Stimulated activated CD4-positive, alpha-beta T cell treated with anti-CD3 and anti-CD28 coated beads, Interleukin-4, amount 100 ng/mL, for 4 hours (primary cell): ENCODE data around the gene BCL7A.

ENCODE experiments used
- DNase-seq, 2 experiments: peaks; one replicate each; pipeline ENCODE4 v3.0.0-alpha.2; 2020

Gene BCL7A

DNA sequence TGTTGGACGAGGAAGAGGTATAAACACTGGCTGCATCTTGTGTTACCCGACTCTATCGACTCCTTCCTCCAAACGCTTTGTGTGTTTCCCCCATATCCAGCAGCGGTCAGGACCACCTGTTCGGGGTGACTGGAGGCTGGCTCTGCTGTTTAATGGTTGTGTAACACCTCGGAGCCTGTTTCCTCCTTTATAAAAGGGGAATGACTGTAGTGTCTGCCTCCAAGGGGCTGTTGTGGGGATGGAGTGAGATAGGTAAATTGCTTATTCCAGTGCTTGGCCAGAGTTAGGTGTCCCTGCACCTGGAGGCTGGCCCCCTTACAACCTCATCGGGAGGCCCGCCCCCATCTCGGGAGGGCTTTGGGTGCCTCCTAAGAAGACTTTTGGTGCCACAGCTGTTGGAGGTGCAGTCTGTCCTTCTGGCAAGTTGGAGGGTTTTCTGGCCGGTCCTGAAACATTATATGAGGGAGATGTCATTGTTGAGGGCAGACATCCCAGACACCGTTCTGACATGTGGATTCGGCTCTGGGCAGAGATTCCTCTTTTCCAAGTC is 57.9 kb downstream of the BCL7A start:
- DNase-seq: no peak

DNA sequence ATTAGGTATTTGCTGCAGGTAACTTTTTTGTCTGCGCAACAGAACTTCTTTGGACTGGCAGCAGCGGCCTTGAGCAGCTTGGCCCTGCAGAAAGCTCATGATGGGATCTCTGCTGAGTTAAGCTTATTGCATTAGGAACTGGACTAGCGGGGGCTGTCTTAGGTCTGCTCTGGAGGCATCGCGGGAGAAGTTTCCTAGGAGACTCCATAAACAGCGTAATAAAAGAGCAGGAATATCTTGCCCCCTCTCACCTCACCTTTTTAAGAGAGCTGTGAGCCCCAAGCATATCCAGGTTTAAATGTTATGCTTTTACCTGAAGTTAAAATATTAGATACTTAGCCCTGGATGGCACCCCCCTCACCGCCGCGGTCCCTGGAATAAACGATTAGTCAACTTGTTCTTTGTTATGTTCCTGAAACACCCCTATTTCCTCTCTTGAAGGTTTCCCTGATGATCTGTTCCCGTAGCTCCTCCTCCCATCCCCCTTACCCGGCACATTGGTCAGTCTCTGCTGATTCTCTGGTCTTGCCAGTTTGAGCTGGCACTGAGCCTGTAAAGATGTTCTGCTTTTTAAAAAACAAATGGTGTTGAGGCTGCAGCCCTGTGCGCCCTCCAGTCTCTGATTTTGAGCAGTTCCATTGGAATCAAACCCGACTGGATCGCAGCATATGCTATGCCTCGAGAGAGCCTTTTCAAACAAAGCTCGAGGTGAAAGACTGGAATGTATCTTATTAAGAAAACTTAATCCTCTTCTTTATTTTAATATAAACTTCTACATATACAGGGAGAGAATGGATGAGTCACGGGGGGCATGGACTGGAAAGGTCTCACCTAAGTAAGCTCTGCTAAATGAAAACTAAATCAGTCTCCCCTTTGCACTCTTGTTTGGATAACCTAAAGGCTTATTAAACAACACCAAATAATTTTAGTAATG is 58.7 kb downstream of the BCL7A start:
- no peak for DNase-seq

DNA sequence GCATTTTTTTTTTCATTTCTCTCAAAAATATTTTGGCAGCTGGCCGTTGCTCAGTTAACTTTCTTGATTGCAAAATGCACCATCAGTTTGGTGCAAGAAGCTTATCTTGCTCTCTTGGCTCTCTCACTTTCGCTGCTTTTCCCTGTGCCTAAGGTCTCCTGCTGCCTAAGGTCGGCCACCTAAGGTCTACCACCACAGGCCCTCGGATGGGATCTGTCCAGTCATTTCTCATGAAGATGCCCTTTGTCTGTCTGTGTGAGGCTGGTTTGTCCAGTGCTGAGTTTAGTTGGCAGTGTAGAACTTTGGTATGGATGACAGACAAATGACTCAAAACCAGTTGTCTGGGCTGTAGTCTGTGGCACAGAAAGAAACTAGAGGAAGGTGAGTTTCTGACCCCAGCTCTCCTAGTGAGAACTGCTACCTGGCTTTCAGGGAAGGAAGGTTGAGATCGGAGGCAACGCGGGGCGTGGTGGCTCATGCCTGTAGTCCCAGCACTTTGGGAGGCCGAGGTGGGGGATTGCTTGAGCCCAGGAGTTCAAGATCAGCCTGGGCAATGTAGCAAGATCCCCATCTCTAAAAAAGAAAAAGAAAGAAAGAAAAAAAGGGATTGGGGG is 59.5 kb downstream of the BCL7A start:
- no peak for DNase-seq

DNA sequence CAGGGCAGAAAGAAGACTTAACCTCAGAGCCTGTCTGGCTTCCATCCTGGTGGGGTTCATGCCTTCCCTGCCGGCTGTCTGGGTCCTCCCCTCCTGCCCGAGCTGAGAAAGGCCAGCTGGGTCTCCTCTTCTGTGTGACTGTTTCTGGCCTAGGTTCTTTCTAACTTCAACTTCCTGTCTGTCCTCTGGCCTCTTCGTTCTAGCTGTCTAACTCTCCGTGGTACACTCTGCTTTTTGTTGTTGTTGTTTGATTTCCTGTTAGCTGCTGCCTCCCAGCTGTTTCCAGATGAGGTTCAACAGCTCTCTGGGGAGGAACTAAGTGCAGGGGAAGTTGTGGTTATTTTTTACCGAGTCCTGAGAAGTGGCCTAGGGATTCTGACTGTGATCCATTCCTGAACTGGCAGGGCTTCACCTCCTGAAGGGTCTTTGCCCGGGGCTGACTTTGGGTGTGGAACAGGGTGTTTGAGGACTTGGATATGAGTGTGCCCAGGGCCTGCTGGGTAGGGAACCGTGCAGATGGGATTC is 60.1 kb downstream of the BCL7A start:
- DNase-seq: no peak

DNA sequence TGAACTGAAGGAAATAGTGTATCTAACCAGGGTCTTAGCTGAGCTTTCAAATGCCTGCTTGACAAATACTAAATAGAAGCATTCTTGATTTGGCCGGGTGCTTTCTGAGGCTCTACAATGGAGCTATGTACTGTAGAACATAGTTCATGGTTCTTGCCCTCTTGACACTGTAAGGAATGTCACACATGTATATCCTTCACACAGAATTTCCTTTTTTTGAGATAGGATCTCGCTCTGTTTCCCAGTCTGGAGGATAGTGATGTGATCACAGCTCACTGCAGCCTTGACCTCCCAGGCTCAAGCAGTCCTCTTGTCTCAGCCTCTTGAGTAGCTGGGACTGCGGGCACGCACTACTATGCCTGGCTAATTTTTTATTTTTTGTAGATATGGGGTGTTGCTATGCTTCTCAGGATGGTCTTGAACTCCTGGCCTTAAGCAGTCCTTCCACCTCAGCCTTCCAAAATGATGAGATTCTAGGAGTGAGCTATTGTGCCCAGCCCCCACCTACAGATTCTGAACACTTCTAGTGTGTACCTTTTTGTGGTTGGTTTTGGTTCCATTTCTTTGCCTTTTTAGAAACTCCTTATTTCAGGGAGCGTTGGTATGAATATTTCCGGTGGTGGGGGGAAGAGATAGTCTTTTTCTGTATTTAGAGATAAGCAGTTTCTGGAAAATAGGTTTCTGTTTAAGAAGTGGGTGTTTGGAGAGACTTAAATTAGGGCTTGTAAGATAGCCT is 61.1 kb downstream of the BCL7A start:
- no peak for DNase-seq

DNA sequence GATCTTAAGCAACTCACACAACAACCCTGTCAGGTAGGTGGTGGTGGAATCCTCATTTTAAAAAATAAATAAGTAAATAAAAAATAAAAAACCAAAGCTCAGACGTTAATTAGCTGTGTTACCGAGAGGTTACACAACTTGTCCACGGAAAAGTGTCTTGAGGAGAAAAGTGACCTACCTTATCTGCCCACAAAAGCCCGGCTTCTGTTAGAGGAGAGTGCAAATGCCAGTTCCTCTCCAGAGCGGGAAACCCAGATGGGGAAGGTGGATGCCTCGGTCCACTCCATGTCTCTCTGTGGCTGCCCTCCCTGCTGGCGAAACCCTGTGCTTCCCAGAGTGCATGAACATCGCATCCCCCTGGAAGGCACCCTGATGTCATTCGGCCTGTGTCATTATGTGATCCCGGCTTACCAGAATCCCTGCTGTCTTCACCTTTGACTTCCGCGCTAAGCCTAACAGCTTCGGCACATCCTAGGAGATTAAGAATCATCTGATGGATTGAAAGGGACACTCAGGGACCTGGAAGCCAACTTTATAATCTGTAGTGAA is 63.2 kb downstream of the BCL7A start:
- no peak for DNase-seq

DNA sequence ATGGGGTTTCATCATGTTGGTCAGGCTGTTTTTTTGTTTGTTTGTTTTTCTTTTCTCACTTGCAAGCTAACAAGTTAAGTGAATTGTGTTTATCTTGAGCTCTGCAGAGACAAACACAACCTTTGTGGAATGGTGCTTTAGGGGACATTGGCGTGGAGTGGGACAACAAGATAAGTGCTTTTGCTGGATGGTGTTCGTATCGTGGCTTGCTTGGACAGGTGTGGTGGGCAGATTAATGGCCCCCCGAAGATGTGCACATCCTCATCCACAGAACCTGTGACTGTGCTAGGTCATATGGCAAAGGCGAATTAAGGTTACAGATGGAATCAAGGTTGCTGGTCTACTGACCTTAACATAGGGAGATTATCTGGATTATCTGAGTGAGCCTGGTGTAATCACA is 63.9 kb downstream of the BCL7A start:
- DNase-seq: no peak

DNA sequence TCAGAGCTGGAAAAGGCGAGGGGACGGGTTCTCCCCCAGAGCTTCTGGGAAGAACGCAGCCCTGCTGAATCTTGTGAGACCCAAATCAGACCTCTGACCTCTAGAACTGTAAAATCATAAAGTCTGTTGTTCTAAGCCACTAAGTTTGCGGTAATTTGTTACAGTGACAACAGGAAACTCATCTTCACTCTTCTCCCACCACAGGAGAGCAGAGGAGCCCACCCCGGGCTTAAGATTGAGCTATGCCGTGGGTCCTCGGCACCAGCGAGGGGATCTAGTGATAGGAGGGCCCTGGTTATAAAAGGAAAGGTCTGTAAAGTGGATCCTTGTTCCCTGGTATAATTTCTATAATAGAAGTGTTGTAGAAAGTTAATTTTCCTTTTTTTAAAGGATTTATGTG is 64.4 kb downstream of the BCL7A start:
- DNase-seq: no peak

DNA sequence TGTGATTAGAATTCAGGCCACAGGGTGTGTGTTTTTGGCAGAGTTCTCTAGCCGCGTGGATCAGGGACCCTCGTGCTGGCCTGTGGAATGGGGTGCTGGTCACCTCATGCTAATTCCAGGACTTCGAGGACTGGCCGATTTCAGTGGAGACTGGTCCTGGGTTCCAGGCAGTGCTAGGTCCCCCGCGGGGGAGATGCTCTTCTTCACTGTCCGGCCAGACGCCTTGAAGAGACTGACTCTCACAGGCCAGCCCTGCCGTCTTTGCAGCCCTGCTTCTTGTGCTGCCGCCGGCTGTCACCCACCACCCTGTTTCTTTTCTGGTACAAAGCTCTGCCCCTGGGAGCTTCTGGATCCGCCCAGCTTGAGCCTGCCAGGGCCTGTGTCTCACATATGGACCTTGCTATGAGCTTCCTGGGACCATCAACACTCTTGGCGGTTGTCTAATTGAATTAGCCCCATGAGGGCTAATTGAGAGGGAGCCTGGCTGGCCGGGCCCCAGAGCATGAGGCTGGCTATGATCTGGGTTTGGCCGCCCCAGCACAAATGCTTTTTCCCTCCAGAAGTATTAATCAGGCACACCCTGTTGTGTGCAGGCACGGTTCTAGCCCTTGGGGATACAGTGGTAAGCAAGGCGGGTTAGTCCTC is 65.1 kb downstream of the BCL7A start:
- no peak for DNase-seq

DNA sequence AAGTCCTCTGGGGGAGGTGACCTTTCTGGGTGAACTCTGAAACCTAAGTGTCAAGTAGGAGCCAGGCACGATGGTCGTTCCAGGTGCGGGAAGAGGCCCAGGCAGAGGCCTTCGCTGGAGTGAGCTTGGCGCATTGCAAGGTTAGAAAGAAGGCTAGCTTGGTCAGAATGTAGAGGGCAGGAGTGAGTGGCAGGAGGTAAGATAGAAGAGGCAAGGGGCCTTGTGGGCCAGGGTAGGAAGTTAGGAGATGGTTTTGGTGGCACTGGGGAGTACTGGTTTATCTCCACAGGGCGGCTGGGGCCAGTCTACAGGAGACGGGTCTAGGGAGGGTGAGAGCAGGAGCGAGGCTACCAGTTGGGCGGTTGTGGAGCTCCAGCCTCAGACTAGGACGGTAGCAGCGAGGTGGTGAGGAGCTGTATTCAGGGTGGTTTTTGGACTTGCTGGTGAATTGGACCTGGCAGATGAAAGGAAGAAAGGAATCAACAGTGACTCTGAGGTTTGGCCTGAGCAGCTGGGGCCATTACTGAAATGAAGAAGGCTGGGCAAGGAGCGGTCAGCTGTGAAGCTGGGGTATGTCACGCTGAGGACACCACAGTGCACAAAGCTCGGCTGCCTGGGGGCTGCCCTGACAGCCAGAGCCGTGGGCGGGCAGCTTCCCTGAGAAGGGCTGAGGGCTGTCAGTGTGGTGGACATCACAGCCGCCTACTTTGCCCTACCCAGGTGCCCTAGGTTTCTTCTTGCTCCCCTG is 65.9 kb downstream of the BCL7A start:
- DNase-seq: no peak

DNA sequence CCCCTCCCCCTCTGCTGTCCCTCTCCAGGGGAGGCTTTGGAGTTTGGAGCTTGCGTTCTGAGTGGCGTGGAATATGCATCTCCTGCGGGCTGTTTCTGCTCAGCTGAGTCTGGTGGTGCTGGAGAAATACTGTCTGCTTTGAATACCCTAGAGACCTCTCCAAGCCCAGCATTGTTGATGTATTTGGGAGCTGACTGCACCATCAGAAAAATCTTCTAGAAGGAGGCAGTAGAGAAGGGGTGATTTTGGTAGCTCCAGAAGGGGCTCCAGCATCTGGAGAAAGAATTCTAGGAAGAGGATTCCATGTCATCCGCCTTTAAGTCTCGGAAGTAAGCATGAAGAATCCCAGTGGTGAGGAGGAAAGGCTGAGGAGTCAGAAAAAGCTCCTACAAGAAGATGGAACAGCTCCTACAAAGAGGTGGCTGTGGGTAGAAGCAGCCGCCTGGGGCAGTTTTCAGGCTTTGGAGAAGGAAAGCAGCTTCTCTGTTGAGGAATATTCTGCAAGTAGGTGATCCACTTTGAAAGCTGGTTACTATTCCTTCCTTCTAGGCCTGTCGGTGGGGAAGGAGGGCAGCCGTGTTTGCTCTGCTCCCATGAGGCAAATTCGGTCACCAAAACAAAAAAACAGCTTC is 66.6 kb downstream of the BCL7A start:
- DNase-seq: no peak

DNA sequence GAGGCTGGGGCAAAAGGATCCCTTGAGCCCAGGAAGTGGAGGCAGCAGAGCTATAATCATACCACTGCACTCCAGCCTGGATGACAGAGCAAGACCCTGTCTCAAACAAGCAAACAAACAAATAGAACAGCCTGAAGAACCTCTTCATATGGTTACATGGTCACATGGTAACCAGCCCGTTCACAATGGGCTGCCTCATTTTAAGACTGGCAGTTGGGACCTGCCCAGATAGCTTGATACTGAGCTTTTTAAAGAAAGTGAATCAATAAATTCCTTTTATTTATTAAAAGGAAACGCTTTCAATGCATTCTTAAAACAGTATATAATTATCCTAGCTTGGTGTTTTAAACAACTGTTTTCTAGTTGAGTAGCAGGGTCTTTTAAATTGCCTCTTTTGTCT is 67.4 kb downstream of the BCL7A start:
- no peak for DNase-seq

DNA sequence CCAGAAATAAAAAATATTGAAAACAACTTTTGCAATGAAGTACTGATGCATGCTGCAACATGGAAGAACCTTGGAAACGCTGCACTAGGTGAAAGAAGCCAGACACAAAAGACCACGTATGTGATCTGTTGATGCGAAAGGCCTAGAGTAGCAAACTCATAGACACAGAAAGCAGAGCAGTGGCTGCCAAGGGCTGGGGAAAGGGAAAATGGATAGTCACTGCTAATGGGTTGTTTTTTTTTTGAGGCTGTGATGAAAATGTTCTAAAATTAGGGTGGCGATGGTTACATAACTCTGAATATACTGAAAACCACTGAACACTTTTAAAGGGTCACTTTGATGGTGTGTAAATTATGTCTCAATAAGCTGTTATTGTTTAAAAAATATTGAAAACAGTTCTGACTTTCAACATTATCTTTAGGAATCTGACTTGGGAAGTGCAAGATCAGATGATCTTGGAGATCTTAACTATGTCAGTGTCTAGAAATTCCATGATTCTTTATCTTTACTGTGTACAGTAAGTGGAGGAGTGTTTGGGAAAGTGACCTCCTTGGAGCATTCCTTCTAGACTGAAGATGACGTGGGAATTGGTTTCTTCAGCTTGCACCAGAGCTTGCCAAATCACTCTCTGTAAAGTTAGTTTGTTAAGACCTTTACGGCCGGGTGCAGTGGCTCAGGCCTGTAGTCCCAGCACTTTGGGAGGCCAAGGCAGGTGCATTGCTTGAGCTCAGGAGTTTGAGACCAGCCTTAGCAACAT is 69.3 kb downstream of the BCL7A start:
- DNase-seq: no peak

DNA sequence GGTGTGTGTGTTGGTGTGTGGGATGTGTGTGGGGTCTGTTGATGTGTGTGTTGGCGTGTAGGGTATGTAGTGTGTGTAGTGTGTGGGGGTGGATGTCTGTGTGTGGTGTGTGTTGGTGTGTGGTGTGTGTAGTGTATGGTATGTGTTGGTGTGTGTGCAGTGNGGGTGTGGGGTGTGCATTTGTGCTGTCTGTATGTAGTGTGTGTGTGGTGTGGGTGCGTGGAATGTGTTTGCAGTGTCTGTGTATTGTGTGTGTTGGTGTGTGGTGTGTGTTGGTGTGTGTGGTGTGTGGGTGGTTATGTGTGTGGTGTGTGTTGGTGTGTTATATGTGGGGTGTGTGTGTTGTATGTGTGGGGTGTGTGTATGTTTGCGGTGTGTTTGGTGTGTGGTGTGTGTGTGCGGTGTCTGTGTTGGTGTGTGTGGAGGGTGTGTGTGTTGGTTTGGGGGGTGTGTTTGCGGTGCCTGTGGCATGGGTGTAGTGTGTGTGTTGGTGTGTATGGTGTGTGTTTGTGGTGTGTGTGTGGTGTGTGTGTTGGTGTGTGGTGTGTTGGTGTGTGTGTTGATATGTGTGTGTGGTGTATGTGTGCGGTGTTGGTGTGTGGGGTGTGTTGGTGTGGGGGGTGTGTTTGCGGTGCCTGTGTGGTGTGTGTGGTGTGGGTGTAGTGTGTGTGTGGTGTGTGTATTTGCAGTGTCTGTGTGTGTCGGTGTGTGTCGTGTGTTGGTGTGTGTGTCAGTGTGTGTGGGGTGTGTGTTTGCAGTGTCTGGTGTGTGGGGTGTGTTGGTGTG is 71.6 kb downstream of the BCL7A start:
- DNase-seq: no peak

DNA sequence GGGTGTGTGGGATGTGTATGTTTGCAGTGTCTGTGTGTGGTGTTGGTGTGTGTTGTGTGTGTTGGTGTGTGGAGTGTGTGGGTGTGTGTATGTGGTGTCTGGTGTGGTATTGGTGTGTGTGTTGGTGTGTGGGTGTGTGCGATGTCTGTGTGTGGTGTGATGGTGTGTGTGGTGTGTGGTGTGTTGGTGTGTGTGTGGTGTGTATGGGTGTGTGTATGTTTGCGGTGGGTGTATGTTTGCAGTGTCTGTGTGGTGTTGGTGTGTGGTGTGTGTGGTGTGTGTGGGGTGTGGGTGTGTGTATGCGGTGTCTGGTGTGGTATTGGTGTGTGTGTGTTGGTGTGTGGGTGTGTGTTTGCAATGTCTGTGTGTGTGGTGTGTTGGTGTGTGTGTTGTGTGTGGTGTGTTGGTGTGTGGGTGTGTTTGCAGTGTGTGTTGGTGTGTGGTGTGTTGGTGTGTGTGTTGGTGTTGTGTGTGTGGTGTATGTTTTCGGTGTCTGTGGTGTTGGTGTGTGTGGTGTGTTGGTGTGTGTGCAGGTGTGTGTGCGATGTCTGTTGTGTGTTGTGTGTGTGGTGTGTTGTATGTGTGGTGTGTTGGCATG is 72.6 kb downstream of the BCL7A start:
- DNase-seq: no peak

DNA sequence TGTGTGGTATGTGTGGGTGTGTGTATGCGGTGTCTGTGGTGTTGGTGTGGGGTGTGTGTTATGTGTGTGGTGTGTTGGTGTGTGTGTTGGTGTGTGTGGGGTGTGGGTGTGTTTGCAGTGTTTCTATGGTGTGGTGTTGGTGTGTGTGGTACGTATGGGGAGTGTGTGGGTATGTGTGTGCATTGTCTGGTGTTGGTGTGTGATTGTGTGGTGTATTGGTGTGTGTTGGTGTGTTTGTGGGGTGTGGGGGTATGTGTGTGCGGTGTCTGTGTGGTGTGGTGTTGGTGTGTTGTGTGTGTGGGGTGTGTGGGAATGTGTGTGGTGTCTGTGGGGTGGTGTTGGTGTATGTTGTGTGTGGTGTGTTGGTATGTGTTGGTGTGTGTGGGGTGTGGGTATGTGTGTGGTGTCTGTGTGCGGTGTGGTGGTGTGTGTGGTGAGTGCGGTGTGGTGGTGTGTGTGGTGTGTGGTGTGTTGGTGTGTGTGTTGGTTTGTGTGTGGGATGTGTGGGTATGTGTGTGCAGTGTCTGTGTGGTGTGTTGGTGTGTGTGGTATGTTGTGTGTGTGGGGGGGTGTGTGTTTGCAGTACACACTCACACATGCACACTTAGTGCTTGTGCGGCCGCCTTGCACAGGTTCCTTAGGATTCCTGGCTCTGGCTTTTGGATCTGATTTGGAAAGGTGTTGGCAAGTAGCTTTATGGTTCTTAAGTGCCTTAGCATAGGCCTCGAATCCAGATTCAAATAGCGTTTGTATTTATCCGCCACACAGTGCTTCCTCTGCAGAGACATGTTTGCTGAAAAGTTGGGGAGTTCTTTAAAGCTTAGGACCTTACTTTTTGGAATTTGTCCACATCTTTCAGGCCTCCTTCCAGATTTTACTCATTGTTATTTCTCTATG is 73.3 kb downstream of the BCL7A start:
- no peak for DNase-seq

DNA sequence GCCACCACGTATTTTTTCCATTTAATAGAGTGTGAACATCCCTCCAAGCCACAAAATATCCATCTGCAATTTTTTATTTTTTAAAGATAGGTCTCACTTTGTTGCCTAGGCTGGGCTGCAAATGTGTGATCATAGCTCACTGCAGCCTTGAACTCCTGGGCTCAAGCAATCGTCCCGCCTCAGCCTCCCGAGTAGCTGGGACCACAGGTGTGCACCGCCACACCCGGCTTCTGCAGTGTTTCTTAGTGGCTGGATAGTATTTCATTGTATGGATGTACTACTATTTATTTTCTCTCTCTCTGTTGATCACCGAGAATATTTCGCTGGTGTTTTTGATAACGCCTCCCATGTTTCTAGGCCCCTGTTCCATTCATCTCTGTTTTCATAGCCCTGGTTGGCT is 74.3 kb downstream of the BCL7A start:
- DNase-seq: no peak

DNA sequence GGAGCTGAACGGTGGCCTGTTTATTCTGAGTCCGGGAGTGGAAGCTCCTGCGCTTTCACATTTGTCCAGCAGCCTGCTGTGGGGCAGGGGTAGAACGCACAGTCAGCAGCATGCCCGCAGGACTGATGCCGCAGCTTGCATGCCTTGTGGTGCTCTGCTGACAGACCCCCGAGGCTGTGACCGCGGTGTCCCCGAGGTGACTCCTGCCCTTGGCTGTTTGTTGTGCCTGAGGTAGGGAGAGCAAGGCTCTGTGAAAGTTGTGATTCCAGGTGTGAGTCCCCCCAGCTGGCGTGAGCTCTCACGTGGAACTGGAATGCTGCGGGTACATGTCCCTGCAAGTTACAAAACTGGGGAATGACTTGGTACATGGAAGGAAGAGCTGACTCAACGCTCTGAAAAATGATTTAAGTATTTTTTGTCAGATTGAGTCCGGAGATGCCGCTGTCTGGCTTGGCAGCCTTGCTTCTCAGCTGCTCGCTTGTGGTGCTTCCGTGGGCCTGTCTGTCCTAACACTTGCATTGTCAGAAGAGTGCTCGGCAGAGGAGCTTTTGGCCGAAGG is 75.0 kb downstream of the BCL7A start:
- DNase-seq: no peak
